AG09309 (cell line): ENCODE data around the gene OSBPL5.

ENCODE experiments used
- DNase-seq: peaks from one replicate; pipeline ENCODE4 v3.0.0-alpha.2; 2010; ENCODE audit warnings: low read depth
- H3K4me3 ChIP-seq: 2 replicates; pipeline ENCODE4 v1.5.1; 2011; ENCODE audit warnings: mild to moderate bottlenecking, low read depth, low read length, moderate library complexity; ENCODE audit not compliant: control insufficient read depth
- CTCF ChIP-seq: IDR thresholded peaks from 2 replicates; pipeline ENCODE4 v1.5.1; 2011; ENCODE audit warnings: mild to moderate bottlenecking, low read depth, low read length, inconsistent platforms; ENCODE audit not compliant: insufficient read depth, control insufficient read depth; ENCODE audit errors: missing control alignments

The OSBPL5 gene

GRCh38 chr11:3092603-3093141, 72.4 kb downstream of the OSBPL5 start:
- no peak overlapping the region for H3K4me3 ChIP-seq
- DNase-seq: no peak
- TF ChIP-seq CTCF: no peak

- no peak for DNase-seq
These were observed 73.1 kb downstream of the OSBPL5 start for GRCh38 chr11:3091846-3092602.

GRCh38 chr11:3091081-3091845, 73.8 kb downstream of the OSBPL5 start:
- TF ChIP-seq CTCF: no peak
- no peak overlapping the region for H3K4me3 ChIP-seq
- DNase-seq: no peak

More at GRCh38 chr11:3091846-3092602, 73.1 kb downstream of the OSBPL5 start:
- no peak overlapping the region for H3K4me3 ChIP-seq
- TF ChIP-seq CTCF: peak; percentile 98

GRCh38 chr11:3090096-3090901, 74.8 kb downstream of the OSBPL5 start:
- no peak overlapping the region for H3K4me3 ChIP-seq
- no peak for DNase-seq
- TF ChIP-seq CTCF: no peak

GRCh38 chr11:3089236-3090061, 75.7 kb downstream of the OSBPL5 start:
- TF ChIP-seq CTCF: no peak
- DNase-seq: no peak
- H3K4me3 ChIP-seq: no peak overlapping the region

- no peak for DNase-seq
- TF ChIP-seq CTCF: no peak
- H3K4me3 ChIP-seq: no peak overlapping the region
These were observed 76.3 kb downstream of the OSBPL5 start for GRCh38 chr11:3088806-3089205.
